Activated T-helper 9 cell treated with anti-CD3 and anti-CD28 coated beads, Interleukin-2, amount 50 U/mL, for 16 hours (primary cell): ENCODE measurements around the gene PLEKHG3.

Experiments used
- DNase-seq: peaks from one replicate; pipeline ENCODE4 v3.0.0-alpha.2; 2020; ENCODE audit warnings: low read depth

Gene PLEKHG3

DNA sequence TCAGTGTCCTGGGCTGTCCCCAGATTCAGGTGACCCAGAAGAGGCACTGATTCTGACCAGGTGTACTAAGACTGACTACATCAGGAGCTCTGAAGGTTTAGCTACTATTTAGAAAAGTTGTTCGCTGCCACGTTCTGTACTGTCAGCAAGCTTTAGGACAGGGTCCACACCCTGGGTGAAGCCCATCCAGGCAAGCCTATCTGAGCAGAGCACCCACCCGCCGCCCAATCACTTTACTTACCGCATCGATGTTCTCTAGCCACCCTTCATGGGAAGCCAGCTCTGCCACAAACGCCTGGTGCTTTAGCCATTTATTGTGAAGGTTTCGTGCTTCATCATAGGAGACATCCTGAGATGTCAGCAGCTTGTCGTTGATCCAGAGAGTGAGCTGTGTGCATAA lies 79.8 kb downstream of the PLEKHG3 start:
- no peak for DNase-seq

DNA sequence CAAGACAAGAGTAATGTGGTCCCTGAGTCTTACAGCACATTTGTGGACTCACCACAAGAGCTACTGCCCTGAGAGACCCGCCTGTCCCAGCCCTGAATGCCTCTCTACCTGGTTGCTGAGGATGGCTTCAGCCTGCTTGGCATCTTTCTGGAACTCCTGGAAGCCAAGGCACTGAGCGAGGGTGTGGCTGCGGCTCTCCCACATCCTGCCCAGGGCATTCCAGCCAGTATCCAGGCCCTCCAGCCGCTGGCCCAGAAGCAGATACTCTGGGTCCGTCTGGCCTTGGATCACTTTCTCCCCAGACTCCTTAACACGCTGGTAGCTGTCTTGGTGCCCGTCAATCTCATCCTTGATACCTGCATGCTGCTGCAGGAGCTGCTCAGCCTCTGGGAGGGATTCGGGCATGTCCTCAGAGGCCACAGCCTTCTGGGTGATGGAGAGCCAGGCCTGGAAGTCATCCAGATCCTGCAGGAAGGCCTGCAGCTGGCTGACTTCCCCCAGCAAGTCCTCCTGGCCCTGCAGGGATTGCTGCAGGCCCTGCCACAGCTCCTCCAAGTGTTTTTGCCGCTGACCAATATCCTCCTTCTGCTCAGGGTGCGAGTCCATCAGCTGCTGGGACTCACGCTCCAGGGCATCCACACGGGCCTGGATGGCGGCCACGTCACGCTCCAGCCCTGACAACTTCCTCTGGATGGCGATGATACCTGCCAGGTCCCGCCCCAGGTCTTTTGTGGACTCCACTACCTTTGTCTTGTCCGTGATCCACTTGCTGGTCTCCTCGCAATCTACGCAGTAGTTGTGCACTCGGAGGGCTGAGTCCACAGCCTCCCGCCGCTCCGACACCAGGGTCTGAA lies 82.3 kb downstream of the PLEKHG3 start:
- no peak for DNase-seq

DNA sequence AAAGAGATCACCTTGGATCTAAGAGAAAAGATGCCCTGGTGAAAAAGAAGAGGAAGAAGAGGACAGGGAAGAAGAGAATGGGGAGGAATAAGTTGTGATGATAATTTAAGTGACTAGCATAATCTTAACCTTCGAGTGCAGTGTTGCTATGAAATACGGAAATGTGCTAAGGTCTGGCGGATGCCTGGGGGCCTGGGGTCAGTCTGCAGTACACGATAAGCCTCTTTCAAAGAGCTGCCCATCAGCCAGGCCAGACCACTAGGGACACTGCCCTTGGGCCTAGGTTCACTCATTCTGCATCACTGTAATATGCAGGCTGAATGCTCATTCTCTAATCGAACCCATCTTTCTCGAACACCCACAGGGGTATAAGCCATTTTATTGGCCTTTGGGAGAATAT lies 83.4 kb downstream of the PLEKHG3 start:
- no peak for DNase-seq

- no peak for DNase-seq
These were observed 84.5 kb downstream of the PLEKHG3 start for GRCh38 chr14:64788706-64789105.

DNA sequence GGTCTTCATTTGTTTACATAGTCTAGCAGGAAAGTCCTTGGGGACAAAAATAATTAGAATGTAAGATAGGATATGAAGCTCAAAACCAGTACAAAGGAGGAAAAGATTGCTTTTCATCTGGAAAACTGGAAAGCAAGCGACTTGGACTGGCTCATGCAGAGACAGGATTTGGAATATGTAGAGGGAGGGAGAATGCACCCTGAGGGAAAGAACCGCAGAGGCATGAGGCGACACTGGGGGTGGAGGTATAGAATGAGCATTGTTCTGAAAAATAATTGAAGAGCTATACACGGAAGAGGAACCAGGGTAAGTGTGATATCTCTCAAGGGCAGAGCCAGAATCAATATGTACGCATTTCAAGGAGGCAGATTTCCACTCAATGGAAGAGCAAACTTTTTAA lies 85.5 kb downstream of the PLEKHG3 start:
- no peak for DNase-seq

GRCh38 chr14:64790478-64790877 lies 86.3 kb downstream of the PLEKHG3 start:
- no peak for DNase-seq

DNA sequence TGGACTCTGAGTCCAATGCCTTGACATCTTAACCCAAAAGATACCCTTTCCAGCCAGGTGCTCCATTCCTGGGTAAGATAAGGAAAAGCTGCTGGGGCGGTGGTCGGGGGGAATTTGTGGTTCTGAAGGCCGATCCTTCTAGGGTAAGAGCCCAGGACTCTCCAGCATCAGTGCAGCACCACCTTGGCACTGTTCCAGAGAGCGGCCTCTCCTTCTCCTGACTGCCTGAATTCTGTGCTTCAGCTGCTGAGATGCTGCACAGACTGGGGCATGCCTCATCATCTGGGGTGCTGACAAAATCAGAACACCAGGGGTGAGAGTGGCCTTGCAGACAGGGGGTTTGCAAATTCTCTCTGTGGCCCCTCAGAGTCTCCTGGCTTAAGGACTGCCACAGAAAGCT lies 88.0 kb downstream of the PLEKHG3 start:
- no peak for DNase-seq

DNA sequence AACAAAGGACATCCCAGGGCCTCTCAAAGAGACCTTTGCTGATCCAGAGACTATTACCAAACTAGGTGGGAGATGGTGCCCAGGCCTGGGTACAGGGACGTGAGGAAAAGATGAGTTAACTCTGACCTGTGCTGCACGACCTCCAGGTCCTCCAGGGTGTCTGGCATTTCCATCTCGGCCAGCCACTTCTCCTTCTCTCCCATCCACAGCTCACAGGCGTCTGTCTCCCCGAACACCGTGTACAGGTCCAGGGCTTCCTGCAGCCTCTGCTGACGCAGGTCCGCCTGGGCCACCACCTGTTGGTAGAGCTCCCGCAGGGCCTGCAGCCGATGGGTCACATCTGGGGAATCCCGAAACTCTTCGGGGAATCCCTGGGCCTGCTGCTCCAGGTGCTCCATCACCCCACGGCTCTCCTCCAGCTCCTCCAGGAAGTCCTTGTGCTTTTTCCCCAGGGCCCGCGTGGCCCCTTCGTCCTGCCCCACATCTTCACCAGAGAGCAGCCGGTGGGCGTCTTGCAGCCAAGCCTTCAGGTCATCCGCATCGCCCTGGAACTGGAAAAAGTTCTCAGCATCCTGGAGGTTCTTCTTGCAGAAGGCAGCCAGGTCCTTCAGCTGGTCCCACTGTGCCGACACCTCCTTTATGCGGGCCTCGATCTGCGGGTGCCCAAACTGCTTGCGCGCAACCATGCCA lies 88.8 kb downstream of the PLEKHG3 start:
- DNase-seq, result no peak

DNA sequence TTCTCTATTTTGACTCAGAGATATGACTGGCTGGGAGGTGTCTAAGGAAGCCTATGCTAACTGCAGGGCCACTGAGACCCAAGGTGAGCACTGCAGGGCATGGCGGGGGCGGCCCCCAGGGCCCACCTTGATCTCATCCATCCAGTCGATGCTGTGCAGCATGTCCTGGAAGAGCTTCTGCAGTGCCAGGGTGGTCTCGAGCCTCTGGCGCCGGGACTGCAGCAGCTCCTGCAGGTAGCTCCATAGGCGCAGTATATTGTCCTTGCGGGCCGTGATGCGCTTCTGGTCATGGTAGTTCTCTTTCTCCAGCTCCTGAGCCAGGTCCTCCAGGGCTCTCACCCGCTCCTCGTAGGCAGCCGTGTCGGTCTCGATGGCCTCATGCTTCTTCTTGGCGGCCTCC lies 91.0 kb downstream of the PLEKHG3 start:
- no peak for DNase-seq

DNA sequence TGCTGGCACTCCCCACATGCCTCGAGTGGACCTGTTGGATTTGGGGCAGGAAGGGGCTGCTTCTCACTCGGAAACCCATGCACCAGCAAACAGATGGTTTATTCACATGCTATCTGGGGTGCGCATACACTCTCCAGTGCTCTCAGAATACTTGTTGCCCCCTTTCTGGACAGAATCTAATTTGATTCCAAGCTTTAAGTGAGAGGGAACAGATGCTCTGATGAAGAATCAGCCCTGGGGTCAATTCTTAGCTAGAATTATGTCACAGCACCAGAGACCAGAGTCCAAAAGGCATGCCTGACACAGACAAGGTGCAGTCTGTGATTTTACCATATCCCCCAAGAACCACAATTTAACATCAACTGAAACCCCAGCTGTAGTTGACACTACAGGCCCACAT lies 91.7 kb downstream of the PLEKHG3 start:
- no peak for DNase-seq

DNA sequence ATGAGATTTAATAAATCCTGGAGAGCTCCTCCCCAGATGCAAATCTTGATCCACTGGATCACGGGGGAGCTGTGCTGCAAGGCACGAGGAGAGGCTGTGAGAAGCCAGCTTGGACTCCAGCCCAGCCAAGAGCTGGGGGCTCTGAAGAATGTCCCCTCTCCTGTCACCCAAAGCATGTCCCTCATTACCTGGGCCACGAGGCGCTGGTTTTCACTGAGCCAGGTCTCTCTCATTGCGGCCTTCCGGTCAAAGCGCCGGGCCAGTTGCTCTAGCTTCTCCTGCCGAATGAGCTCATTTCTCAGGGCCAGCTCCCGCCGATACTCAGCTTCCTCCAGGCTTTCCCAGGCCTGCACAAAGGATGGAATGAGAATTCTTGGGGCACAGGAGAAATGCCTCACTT lies 92.1 kb downstream of the PLEKHG3 start:
- DNase-seq, result no peak

GRCh38 chr14:64799555-64799954 lies 95.3 kb downstream of the PLEKHG3 start:
- no peak for DNase-seq
